Measurements from ENCODE around the gene NAP1L5.

NAP1L5 gene

DNA sequence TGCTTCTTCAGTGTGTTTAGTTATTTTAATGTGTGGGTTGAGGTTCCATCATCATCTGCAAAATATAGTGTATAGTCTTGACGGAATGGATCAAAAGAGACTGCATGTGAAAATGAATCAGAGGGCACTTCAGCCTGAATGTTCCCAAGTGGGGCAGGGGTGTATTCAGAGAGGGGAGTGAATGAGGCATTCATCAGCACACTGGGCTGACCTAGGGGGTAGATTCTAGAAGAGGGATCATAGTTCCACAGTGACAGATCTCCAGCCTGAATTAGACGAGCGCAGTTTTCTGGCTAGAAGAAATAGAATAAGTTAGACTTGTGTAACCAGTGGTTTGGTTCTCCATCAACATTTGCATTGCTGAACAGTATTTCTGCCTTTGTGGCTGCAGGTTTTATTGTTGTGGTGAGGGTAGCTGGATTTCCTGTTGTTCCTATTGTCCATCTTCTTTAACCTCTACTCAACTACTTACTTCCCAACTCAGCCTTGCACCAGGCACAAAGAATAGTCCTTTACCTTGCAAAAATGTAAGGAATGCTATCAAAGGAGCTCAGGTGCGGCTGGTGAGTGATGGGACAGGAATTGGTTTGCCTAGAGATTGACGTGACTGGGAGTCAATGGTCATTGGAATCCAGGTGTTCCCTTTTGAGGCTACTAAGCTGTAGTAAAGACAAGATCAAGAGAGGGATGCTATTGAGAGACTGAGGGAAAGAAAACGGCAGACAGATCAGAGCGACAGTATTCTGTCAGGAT is 50.9 kb downstream of the NAP1L5 start:
- Histone ChIP-seq H3K4me1 (ENCODE audit: insufficient read depth, poor library complexity, severe bottlenecking) (peaks cover 22% of the 10 kb centered on the region), H3K9me3 (ENCODE audit: severe bottlenecking) (peaks cover 5% of the 10 kb centered on the region), H3K27ac (ENCODE audit: poor library complexity, severe bottlenecking) (peak overlapping the region; percentile 69), H3K27me3 (ENCODE audit: insufficient read depth, poor library complexity, severe bottlenecking) (no peaks in the 10 kb centered on the region), H3K4me3 (ENCODE audit: severe bottlenecking) (no peak overlapping the region), H3K36me3 (ENCODE audit: low read depth) (peaks cover 6% of the 10 kb centered on the region)
- DNase-seq (ENCODE audit: low spot score) (peak; percentile 68), ATAC-seq (ENCODE audit: low read depth) (peak; percentile 98)
- TF ChIP-seq, protein P1, sequence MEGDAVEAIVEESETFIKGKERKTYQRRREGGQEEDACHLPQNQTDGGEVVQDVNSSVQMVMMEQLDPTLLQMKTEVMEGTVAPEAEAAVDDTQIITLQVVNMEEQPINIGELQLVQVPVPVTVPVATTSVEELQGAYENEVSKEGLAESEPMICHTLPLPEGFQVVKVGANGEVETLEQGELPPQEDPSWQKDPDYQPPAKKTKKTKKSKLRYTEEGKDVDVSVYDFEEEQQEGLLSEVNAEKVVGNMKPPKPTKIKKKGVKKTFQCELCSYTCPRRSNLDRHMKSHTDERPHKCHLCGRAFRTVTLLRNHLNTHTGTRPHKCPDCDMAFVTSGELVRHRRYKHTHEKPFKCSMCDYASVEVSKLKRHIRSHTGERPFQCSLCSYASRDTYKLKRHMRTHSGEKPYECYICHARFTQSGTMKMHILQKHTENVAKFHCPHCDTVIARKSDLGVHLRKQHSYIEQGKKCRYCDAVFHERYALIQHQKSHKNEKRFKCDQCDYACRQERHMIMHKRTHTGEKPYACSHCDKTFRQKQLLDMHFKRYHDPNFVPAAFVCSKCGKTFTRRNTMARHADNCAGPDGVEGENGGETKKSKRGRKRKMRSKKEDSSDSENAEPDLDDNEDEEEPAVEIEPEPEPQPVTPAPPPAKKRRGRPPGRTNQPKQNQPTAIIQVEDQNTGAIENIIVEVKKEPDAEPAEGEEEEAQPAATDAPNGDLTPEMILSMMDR (IDR thresholded peaks at IDR 0.05; ENCODE audit: poor library complexity, severe bottlenecking), result no peak

DNA sequence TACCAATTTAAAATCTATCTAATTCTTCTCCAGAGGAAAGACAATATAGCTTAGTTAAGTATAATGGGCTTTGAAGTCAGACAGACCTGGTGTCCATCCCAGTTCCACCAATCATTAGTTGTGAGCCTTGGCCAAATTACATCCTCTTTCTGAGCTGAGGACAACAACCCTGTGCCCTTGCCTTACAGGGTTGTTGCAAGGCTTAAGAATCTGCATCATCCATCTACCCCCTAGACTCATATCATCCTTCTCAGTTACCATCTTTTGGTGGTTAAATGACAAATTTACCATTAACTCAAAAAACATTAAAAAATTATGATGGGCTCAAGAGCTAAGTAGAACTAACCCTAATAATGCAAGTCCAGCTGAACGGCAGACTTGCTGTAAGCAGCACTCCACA is 51.6 kb downstream of the NAP1L5 start:
- Histone ChIP-seq H3K4me1 (ENCODE audit: insufficient read depth, poor library complexity, severe bottlenecking) (peaks cover 22% of the 10 kb centered on the region), H3K9me3 (ENCODE audit: severe bottlenecking) (peaks cover 5% of the 10 kb centered on the region), H3K27ac (ENCODE audit: poor library complexity, severe bottlenecking) (peak overlapping the region; percentile 69), H3K4me3 (ENCODE audit: severe bottlenecking) (no peak overlapping the region), H3K36me3 (ENCODE audit: low read depth) (peaks cover 5% of the 10 kb centered on the region), H3K27me3 (ENCODE audit: insufficient read depth, poor library complexity, severe bottlenecking) (no peaks in the 10 kb centered on the region)
- ATAC-seq (ENCODE audit: low read depth) (no peak), DNase-seq (ENCODE audit: low spot score) (no peak)
- TF ChIP-seq, protein P1 (IDR thresholded peaks at IDR 0.05; ENCODE audit: poor library complexity, severe bottlenecking), result no peak
